ENCODE measurements around the gene SLC43A3.

DNA sequence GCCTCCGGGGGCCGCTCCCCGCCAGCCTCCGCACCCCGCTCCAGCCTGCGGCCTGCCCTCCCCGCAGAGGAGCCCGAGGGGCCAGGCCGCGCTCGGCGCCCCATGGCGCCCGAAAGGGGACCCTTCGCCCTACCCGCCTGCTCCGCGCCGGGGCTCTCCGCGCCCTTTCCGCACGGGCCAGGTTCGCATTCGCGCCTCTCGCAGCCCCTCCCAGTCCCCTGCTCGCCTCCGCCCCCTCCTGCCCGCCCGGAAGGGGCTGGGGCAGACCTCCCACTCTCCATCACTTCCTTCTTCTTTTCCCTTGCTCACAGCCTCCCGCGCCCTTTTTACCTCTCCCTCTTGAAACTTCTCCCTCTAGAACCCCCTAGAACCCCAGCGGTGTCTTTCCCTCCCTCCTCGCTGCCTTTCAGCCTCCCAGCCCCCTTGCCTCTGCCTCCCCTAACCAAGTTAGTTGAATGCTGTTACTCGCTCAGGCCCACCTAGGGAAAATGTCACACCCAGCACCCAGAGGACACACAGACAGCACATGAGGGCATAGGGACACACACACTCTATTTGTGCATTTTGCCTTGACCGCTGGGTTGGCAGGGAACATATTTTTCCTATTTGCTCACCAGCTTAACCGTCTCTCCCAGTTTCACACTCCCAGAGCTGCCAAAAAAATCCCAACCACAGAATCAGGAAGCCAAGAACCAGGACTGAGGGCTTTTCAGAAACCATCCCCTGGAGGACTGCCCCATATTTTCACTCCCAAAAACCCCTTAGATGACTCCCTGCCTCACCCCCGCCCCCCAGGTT, at the start of gene SLC43A3:
- TF ChIP-seq POLR2A (IDR thresholded peaks at IDR 0.05; ENCODE audit: low read length) (peak; percentile 92), GATA1 (IDR thresholded peaks at IDR 0.05; ENCODE audit: low read depth, low read length) (no peak)

All from erythroblast (primary cell).